ENCODE measurements around the gene OR6B2.

GRCh38 chr2:240050278-240050677, 20.0 kb upstream of the OR6B2 start:
- no peak for TF ChIP-seq SUZ12 (IDR thresholded peaks at IDR 0.05)
- no peak for TF ChIP-seq TARDBP (IDR thresholded peaks at IDR 0.05)
- no peak for TF ChIP-seq NFRKB (IDR thresholded peaks at IDR 0.05)
- TF ChIP-seq SP1 (IDR thresholded peaks at IDR 0.05): no peak
- no peak for TF ChIP-seq FOXM1 (IDR thresholded peaks at IDR 0.05; ENCODE audit: borderline replicate concordance)
- TF ChIP-seq L3MBTL2 (conservative IDR thresholded peaks at IDR 0.05): no peak
- no peak for TF ChIP-seq ELF4 (IDR thresholded peaks at IDR 0.05)
- TF ChIP-seq FOXK2 (IDR thresholded peaks at IDR 0.05): no peak

All from HEK293T (cell line).